Spinal cord (tissue), 10 donors: Measurements from ENCODE around the gene FLT1. TPM values are rescaled to one million over a fixed set of nuclear protein-coding genes. Genes with fewer than 3 reads are reported as not detected.

ENCODE experiments used
- DNase-seq, 6 donors: peaks; one replicate each; pipeline versions ENCODE4 v3.0.0 to v3.0.0-alpha.2; 2013 to 2015; ENCODE audit warnings: low spot score in 6 of 6, low read depth in 4 of 6
- H3K27ac ChIP-seq: one replicate; pipeline ENCODE4 v1.5.1; 2013; ENCODE audit warnings: low read depth, low read length, control low read depth
- H3K27me3 ChIP-seq: one replicate; pipeline ENCODE4 v1.6.1; 2013; ENCODE audit warnings: low read length; ENCODE audit not compliant: control insufficient read depth, insufficient read depth
- H3K36me3 ChIP-seq: one replicate; pipeline ENCODE4 v1.6.1; 2013; ENCODE audit warnings: low read length; ENCODE audit not compliant: control insufficient read depth, insufficient read depth
- H3K4me1 ChIP-seq: one replicate; pipeline ENCODE4 v1.6.1; 2013; ENCODE audit warnings: low read length; ENCODE audit not compliant: control insufficient read depth, insufficient read depth
- H3K4me3 ChIP-seq: one replicate; pipeline ENCODE4 v1.5.1; 2013; ENCODE audit warnings: low read depth, low read length, control low read depth
- H3K9me3 ChIP-seq: one replicate; pipeline ENCODE4 v1.6.1; 2013; ENCODE audit warnings: low read length; ENCODE audit not compliant: control insufficient read depth, insufficient read depth
- WGBS: methylation state at CpG from one replicate; pipeline ENCODE4 v1.1.5; 2013; ENCODE audit warnings: missing lambda C conversion rate; ENCODE audit not compliant: insufficient coverage; 5-methylcytosine and 5-hydroxymethylcytosine counted together
- long read RNA-seq, 4 donors: transcript quantifications; one replicate each; lab custom pipeline, GENCODE V29; 2026
- polyA plus RNA-seq, 2 donors: library from polyadenylated mRNA; unstranded; fragments of 120-200 nt; gene quantifications; one replicate each; pipeline ENCODE4 v1.2.1, GENCODE V29; 2013; ENCODE audit not compliant: insufficient read length in 2 of 2
- total RNA-seq, 2 donors: library from RNA; depleted of rRNA in 1 of 2; stranded (reverse); fragments of 120-200 nt in 1 of 2; fragments of >200 nt in 1 of 2; gene quantifications; one replicate each; pipeline versions ENCODE4 v1.2.3 to v1.2.4, GENCODE V29; 2013 to 2014
- donor health status: healthy.

The FLT1 gene
- total RNA-seq, result 10 to 100 TPM; 27.1 to 29.3 TPM
- 10 to 100 TPM; 14.6 to 20.7 TPM for polyA plus RNA-seq
- long read RNA-seq, donor 1, full-length matches to known transcripts, result 3 of 3 reads
- long read RNA-seq, donor 1, partial matches to known transcripts, result 0 of 3 reads
- long read RNA-seq, donor 1, other reads (novel, unspliced or antisense), result 0 of 3 reads
- long read RNA-seq, donor 2, full-length matches to known transcripts, result 1 of 1 reads
- long read RNA-seq, donor 2, partial matches to known transcripts, result 0 of 1 reads
- long read RNA-seq, donor 2, other reads (novel, unspliced or antisense), result 0 of 1 reads
- long read RNA-seq, donor 3, full-length matches to known transcripts, result 2 of 2 reads
- long read RNA-seq, donor 3, partial matches to known transcripts, result 0 of 2 reads
- long read RNA-seq, donor 3, other reads (novel, unspliced or antisense), result 0 of 2 reads
- long read RNA-seq, donor 4, full-length matches to known transcripts, result 1 of 1 reads
- long read RNA-seq, donor 4, partial matches to known transcripts, result 0 of 1 reads
- long read RNA-seq, donor 4, other reads (novel, unspliced or antisense), result 0 of 1 reads

GRCh38 chr13:28494778-28495537, at the start of gene FLT1:
TSS of gene FLT1 (minus strand) at chr13:28495128. CDS start at chr13:28494843, 285 bp downstream.
- DNase-seq, result peak in 2 of 6 donors; percentile 27 to 41
- peaks cover 20% of the 10 kb centered on the region for H3K4me1 ChIP-seq
- 0% methylated on average over 84 of the region's 84 CpGs for WGBS
- H3K27me3 ChIP-seq, result peaks cover 65% of the 10 kb centered on the region
- H3K4me3 ChIP-seq, result peak within 1 kb of the TSS; percentile 29
- no peaks in the 10 kb centered on the region for H3K36me3 ChIP-seq
- no peaks in the 10 kb centered on the region for H3K9me3 ChIP-seq
- no peak within 1 kb of the TSS for H3K27ac ChIP-seq

- 80% methylated on average over 1 of the region's 1 CpG for WGBS
- Histone ChIP-seq H3K27me3 (no peaks in the 10 kb centered on the region), H3K4me1 (no peaks in the 10 kb centered on the region), H3K36me3 (no peaks in the 10 kb centered on the region), H3K9me3 (peaks cover 5% of the 10 kb centered on the region), H3K27ac (no peak overlapping the region), H3K4me3 (no peak overlapping the region)
- no peak for DNase-seq
These were observed 49.1 kb upstream of the FLT1 start for GRCh38 chr13:28544026-28544425.

DNA sequence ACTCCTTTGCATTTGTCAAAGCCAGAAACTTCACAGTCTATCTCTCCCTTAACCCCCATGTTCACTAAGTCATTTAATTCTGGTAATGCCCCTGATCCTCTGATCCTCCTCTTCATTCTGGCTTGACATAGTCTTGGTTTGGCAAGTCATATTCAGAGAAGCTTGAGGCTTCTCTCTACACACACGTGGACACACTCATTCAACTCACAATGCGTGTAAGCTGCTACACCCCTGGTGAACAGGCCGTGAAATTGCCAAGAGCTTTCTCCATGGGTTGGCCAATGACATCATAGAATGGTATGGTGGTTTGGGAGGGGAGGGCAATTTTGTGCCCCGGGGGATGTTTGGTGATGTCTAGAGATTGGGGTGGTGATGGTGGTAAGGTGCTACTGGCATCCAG, 47.9 kb upstream of the FLT1 start:
- H3K4me3 ChIP-seq, result no peak overlapping the region
- no peaks in the 10 kb centered on the region for H3K36me3 ChIP-seq
- H3K27me3 ChIP-seq, result no peaks in the 10 kb centered on the region
- no peak overlapping the region for H3K27ac ChIP-seq
- DNase-seq, result no peak
- WGBS, result 100% methylated on average over 1 of the region's 4 CpGs
- peaks cover 5% of the 10 kb centered on the region for H3K9me3 ChIP-seq
- H3K4me1 ChIP-seq, result no peaks in the 10 kb centered on the region

- Histone ChIP-seq H3K27ac (no peak overlapping the region), H3K4me3 (no peak overlapping the region), H3K4me1 (no peaks in the 10 kb centered on the region), H3K27me3 (no peaks in the 10 kb centered on the region), H3K36me3 (no peaks in the 10 kb centered on the region), H3K9me3 (peaks cover 5% of the 10 kb centered on the region)
- WGBS, result 100% methylated on average over 1 of the region's 2 CpGs
- DNase-seq, result no peak
These were observed 47.0 kb upstream of the FLT1 start for GRCh38 chr13:28541966-28542365.

GRCh38 chr13:28540612-28541011, 45.7 kb upstream of the FLT1 start:
- no peaks in the 10 kb centered on the region for H3K4me1 ChIP-seq
- no peak overlapping the region for H3K27ac ChIP-seq
- no peak overlapping the region for H3K4me3 ChIP-seq
- 58% methylated on average over 3 of the region's 6 CpGs for WGBS
- no peaks in the 10 kb centered on the region for H3K27me3 ChIP-seq
- H3K9me3 ChIP-seq, result peaks cover 5% of the 10 kb centered on the region
- no peaks in the 10 kb centered on the region for H3K36me3 ChIP-seq
- no peak for DNase-seq

GRCh38 chr13:28539625-28540286, 44.8 kb upstream of the FLT1 start:
- DNase-seq, result no peak
- no peaks in the 10 kb centered on the region for H3K27me3 ChIP-seq
- no CpG with 5 or more reads among the region's 2 CpGs for WGBS
- H3K27ac ChIP-seq, result no peak overlapping the region
- H3K36me3 ChIP-seq, result no peaks in the 10 kb centered on the region
- no peak overlapping the region for H3K4me3 ChIP-seq
- H3K9me3 ChIP-seq, result peaks cover 8% of the 10 kb centered on the region
- no peaks in the 10 kb centered on the region for H3K4me1 ChIP-seq

GRCh38 chr13:28538932-28539331, 44.0 kb upstream of the FLT1 start:
- H3K4me3 ChIP-seq, result no peak overlapping the region
- no peaks in the 10 kb centered on the region for H3K4me1 ChIP-seq
- no CpG with 5 or more reads among the region's 3 CpGs for WGBS
- no peaks in the 10 kb centered on the region for H3K27me3 ChIP-seq
- peaks cover 8% of the 10 kb centered on the region for H3K9me3 ChIP-seq
- no peak for DNase-seq
- H3K27ac ChIP-seq, result no peak overlapping the region
- no peaks in the 10 kb centered on the region for H3K36me3 ChIP-seq

DNA sequence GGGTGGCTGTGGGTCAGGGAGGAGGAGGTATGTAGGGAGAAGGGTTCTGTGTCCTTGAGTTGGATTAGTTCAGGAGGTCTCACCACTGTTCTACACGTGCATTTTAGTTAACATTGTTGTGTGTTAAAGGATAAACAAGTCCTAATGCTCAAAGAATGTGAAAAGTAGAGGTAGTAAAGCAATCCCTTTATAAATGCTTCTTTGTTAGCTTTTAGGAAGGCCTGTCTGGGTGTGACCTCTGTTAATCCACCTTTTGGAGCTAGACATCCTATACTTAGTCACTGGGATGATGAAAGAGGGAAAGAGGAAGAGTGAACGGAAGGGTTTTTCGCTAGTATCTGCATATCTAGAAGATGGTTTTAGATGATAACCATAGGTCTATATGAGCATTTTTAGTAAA, 42.2 kb upstream of the FLT1 start:
- no peak overlapping the region for H3K27ac ChIP-seq
- H3K4me1 ChIP-seq, result peaks cover 4% of the 10 kb centered on the region
- H3K36me3 ChIP-seq, result no peaks in the 10 kb centered on the region
- WGBS, result 63% methylated on average over 1 of the region's 3 CpGs
- H3K27me3 ChIP-seq, result peaks cover 3% of the 10 kb centered on the region
- H3K9me3 ChIP-seq, result peaks cover 3% of the 10 kb centered on the region
- no peak overlapping the region for H3K4me3 ChIP-seq
- DNase-seq, result no peak

DNA sequence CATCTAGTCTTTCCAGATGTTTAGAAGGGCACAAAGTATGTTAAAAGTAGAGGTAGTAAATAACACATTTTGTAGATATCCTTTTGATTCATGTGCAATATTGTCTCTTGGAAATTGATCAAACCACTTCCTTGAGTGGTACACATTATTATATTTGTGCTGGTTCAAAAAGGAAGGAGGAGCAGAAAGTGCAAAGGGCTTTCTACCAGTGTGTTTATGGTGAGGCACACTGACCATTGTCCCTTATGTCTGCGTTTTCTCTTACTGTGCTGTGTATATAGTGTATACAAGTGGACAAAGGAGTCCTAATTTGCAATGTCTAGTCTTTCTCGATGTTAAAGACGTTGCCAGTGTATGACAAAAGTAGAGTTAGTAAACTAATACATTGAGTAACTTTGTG, 41.4 kb upstream of the FLT1 start:
- WGBS, result 89% methylated on average over 1 of the region's 3 CpGs
- Histone ChIP-seq H3K27me3 (peaks cover 11% of the 10 kb centered on the region), H3K4me1 (peaks cover 12% of the 10 kb centered on the region), H3K9me3 (peaks cover 3% of the 10 kb centered on the region), H3K36me3 (no peaks in the 10 kb centered on the region), H3K4me3 (no peak overlapping the region), H3K27ac (no peak overlapping the region)
- no peak for DNase-seq
